NCI-H774 (cell line): Measurements from ENCODE around the gene RPTOR.

Source experiments
- DNase-seq: peaks from one replicate; lab custom pipeline; 2025; lab: John Stamatoyannopoulos, UW

Gene RPTOR

DNA sequence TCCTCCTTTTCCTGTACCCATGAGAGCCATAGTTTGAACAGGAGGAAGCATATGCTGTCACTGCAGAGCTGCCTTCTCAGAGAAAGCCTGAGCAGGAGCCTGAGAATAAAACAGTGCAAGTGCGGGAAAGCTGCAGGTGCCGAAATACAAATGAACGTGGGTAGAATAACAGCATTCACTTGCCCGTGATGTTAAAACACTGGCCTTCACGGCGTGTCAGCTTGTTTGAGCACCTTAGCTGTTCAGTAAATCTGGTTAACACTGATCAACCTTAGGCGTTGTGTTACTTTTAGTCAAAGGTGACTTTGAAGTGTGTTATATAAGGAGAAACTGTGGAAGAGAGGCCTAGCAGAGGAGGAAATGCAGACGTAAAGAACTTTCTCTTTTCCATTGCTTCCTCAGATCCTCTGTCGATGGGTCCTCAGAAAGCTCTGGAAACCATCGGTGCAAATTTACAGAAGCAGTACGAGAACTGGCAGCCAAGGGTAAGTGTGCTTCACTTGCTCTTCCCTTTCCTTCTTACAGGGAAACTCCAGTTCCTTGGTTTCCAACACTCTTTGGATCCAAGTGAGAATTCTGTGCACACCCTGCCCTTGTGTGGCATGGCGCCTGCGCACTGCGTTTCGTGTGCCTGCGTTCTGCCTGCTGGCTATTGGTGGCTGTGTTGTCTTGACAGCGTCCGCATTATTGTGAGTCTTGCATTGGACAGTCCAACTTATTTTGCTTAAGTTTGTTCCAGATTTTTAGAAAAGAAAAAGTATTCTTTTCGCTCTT, 98.9 kb downstream of the RPTOR start:
- no peak for DNase-seq

- no peak for DNase-seq
Measured at GRCh38 chr17:80644536-80644935, 99.9 kb downstream of the RPTOR start.

- no peak for DNase-seq
Measured at GRCh38 chr17:80645706-80646325, 101.2 kb downstream of the RPTOR start.

- DNase-seq: no peak
Measured at GRCh38 chr17:80646328-80646727, 101.7 kb downstream of the RPTOR start.

DNA sequence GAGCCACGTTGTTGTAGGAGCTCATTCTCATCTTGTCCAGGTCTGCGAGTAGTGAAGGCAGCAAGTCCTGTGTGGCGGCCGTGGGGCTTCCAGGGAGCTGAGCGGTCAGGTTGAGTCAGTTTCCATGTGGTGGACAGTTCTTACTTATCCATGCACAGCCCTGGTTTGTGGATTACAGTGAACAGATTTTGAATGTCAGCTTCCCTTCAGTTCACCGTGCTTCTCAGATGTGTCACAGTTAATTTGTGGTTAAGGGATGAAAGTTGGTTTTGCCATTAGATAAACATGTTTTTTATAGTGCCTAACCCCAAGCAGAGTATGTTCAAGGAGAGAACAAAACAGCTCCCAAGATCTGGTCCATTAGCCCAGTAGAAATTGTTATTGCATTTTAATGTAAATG, 103.1 kb downstream of the RPTOR start:
- DNase-seq: no peak

DNA sequence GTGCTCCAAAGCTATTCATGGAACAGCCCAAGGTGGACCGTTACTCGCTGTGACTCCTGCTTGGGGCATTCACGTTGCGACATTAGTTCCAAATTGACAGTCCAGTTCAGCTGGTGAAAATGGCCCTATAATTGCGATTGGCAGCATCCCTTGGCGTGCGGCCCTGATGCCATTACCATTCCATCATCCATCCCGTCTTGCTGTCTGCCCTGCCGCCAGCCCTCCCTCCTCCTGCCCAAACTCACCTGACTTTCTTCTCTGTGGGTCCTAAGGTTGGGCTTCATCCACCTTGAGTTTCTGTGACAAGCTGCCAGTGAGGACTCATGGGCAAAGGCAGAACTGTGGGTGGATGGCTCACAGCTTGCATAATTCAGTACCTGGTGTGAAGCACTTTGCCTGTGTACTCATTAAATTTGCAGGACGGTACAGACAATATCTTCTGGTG, 104.6 kb downstream of the RPTOR start:
- DNase-seq: no peak

GRCh38 chr17:80649672-80650330, 105.2 kb downstream of the RPTOR start:
- DNase-seq: no peak

- no peak for DNase-seq
Measured at GRCh38 chr17:80650331-80650672, 105.7 kb downstream of the RPTOR start.

DNA sequence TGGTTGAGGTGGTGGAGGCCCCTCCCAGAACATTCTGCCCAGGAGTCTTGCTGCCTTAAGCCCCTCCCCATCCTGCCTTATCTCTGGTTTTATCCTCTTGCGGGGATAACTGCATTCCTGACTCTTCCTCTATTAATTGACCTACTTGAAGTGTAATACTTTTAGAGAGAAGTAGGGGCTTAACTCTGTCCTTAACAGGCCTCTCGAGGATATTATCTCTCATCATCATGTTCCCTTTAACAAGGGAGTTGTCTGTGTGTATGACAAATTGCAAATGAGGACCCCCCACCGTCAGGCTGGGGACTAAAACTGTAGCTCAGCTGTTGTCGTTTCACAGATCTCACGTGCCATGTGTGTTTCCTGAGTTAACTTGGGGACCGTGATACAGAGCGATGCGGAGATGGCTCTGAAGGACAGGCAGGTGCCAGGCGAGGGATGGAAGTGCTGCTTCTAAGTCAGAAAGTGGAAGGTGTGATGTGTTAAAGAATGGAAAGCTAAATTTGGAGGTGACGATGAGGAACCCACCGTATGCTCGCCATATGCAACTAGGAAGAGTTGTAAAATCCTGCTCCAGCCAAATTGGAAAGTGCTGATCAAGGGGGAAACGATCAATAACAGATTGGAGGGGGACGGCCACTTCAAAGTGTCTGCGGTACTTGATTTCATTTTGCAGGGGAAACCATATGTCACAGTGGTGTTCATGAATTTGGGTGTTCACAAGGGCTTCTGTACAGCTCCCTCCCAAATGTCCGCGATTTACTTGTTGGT, 106.3 kb downstream of the RPTOR start:
- DNase-seq: no peak

DNA sequence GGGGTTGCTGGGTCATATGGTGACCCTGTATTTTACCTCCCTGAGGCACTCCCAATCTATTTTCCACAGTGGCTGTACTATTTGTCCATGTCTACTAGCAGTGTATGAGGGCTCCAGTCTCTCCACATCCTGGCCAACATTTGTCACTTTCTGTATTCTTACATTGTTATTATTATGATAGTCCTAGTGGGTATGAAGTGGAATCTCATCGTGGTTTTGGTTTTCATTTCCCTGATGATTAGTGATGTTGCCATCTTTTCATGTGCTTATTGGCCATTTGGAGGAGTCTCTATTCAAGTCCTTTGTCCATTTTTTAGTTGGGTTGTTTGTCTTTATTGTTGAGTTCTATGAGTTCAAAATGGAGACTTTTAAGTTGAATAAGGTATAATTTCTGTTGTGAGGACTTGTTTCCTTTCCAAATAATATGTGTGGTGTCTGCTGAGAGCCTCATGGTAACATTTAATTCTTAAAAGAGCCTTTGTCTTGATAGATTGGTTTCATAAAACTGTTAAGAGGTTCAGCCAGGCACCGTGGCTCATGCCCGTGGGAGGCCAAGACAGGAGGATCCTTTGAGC, 108.2 kb downstream of the RPTOR start:
- DNase-seq: no peak

GRCh38 chr17:80653856-80654255, 109.2 kb downstream of the RPTOR start:
- DNase-seq: no peak

- DNase-seq: no peak
Measured at GRCh38 chr17:80655608-80656007, 111.0 kb downstream of the RPTOR start.

GRCh38 chr17:80656590-80656989, 112.0 kb downstream of the RPTOR start:
- no peak for DNase-seq

DNA sequence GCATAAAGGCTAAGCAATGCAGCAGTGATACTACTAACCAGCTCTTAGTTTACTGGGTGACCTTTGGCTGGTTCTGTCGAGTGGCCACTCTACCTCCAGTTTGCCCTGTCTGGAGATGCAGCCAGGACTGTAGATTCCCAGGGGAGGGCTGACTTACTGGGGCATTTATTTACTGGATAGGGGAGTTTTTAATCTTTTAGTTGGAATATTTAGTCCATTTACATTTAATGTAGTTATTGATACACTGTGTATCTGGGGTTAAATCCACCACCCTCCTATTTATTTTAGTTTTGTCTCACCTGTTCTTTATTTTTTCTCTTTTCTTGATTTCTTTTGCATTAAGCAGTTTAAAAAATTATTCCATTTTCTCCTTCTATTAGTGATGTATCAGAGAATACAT, 112.9 kb downstream of the RPTOR start:
- DNase-seq: no peak

DNA sequence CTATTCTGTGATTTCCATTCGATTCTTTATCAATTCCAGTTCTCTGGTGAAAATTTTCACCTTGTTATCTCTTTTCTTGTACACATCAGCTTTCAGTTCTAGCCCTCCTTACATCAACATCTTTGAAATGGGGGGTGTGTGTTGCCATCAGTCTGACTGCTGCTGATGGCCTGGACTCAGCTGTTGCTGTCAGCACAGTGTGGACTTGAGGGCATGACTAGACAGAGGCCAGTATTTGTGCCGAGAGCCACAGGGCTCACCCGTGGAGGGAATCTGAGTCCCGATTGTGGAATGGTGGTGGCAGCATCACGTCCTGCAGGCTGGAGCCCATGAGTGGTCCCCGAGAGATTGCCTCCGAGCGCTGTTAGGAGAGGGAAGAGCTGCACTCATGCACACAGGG, 114.2 kb downstream of the RPTOR start:
- DNase-seq: no peak

DNA sequence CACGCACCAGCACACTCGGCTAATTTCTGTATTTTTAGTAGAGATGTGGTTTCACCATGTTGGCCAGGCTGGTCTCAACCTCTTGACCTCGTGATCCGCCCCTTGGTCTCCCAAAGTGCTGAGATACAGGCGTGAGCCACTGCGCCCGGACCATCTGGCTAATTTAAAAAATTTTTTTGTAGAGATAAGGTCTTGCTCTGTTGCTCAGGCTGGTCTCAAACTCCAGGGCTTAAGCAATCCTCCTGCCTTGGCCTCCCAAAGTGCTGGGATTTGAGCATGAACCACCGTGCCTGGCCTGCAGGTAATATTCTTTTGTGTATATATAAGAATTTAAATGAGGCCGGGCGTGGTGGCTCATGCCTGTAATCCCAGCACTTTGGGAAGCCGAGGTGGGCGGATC, 115.0 kb downstream of the RPTOR start:
- DNase-seq: no peak

- DNase-seq: no peak
Measured at GRCh38 chr17:80660527-80661198, 116.0 kb downstream of the RPTOR start.

DNA sequence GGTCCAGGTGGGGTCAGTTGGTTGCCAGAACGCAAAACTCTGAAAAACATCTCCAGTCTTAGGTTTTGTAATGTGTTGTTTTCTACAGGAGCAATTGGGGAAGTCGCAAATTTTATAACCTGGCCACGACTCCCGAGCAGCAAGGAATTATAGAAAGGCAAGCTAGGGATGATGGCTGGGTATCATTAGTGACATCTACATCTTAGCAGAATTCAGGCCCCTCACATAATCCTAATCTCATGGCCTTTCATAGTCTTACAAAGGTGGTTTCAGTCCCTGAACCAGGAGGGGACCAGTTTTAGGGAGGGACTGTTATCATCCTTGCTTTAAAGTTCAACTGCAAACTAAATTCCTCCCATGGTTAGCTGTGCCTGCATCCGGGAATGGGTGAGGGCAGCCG, 117.9 kb downstream of the RPTOR start:
- no peak for DNase-seq

DNA sequence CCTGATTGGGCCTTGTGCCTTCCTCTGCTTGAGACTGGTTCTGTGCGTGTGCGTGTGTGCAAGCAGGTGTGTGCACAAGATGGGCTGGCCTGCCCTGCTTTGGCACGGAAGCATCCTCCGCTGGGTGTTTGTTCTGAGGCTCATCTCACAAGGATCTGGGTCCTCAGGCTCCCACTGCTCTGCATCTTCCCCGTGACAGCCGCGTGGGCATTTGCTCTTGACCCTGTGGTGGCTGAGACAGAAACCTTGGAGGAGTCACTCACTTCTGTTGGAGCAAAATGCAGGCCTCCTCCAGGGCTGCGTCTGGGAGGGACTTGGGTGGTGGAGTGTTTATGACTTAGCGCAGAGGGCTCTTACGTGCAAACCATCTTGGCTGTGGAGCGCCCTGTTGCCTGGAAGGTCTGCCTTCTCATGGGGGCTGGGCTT, 119.2 kb downstream of the RPTOR start:
- DNase-seq: no peak

GRCh38 chr17:80664217-80664790, 119.7 kb downstream of the RPTOR start:
- no peak for DNase-seq

GRCh38 chr17:80665792-80666191, 121.2 kb downstream of the RPTOR start:
- no peak for DNase-seq
